Stromal cell of bone marrow (primary cell): ENCODE measurements around the gene PRDX3.

ENCODE experiments used
- DNase-seq: peaks from one replicate; pipeline ENCODE4 v3.0.0-alpha.2; 2012; ENCODE audit warnings: low read depth

Gene PRDX3

DNA sequence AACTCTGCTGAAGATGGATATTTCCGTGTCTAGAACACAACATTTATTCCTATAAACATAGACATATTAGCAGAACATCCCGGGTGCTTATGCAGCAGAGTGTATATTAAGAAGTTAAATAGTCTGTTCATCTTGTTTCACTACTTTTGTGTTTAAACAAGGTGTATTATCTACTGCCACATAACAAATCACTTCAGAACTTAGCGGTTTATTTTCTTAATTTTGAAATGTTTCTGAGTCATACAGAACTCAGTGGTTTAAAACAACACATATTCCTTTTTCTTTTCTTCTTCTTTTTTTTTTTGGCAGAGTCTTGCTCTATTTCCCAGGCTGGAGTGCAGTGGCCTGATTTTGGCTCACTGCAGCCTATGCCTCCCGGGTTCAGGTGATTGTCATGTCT is 48.9 kb downstream of the PRDX3 start:
- no peak for DNase-seq

DNA sequence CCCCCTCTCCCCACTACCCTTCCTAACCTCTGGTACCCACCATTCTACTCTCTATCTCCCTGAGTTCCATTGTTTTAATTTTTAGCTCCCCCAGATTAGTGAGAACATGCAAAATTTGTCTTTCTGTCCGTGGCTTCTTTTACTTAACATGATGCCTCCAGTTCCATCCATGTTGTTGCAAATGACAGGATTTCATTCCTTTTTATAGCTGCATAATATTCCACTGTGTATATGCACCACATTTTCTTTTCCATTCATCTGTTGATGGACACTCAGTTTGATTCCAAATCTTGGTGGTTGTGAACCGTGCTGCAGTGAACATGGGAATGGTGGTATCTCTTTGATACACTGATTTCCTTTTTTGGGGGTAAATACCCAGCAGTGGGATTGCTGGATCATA is 52.7 kb downstream of the PRDX3 start:
- no peak for DNase-seq

DNA sequence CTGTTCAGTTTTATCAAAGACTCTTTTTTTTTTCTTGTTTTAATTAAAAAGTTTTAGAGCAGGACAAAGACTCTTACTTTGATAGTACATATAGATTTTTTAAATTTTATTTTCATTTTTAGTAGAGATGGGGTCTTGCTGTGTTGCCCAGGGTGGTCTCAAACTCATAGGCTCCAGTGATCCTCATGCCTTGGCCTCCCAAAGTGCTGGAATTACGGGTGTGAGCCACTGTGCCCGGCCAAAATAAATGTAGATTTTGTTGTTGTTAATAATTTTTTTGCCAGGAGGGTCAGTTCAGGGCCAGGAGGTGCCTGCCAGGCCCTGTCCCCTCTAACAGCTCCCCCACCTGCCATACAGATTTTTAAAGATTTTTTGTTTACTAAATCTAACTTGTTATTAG is 57.7 kb downstream of the PRDX3 start:
- no peak for DNase-seq

DNA sequence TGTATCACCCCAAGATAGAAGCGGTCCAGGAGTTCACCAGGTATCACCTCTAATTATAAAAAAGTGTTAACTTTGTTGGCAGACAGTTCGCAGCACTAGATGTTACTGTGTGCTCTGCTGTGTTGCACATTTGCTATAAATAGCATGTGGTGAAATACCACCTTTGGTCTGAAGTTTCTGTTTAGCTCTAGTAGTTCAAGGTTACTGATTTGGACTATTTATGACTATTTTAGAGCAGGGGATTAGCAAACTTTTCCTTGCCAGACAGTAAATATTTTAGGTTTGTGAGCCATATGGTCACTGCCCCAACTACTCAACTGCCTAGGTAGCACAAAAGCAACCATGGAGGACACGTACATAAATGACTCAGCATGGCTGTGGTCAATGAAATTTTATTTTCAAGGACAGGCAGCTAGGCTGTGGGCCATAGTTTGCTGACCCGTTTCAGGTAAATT is 58.2 kb downstream of the PRDX3 start:
- no peak for DNase-seq

DNA sequence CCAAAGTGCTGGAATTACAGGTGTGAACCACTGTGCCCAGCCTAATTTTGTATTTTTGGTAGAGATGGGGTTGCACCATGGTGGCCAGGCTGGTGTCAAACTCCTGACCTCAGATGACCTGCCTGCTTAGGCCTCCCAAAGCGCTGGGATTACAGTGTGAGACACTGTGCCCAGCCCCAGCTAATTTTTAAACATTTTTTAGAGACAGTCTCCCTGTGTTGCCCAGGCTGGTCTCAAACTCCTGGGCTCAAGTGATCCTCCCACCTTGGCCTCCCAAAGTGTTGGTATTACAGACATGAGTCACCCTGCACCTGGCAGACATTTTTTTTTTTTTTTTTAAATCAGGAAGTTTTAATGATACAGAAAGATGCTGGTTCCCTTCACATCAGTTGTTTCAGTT is 59.2 kb downstream of the PRDX3 start:
- no peak for DNase-seq

DNA sequence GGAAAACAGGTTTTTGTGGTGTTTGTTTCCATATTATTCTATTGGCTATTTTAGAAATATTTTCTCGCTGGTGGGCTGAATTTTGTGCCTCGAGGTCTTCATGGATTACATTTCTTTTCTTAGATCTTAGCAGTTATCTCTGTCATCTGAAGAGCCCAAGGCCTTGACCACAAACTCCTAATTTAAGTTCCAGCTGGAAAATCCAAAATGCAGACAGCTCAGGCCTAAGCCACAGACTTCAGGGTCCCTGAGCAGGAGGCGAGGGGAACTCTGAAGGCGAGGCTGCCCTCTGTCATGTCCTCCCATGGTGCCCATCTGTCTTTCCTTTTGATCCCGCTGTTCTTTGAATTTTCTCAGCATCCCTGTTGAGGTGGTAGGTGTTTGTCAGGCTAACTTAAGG is 60.4 kb downstream of the PRDX3 start:
- DNase-seq = no peak
